Nephron progenitor cell (in vitro differentiated cells): Measurements from ENCODE around the gene LRRC27.
"Not testable (repeated sequence)": the region's sequence is repeated elsewhere in the genome, so short reads cannot be mapped to it uniquely, and the experiment has no call there.

Source experiments
- DNase-seq: peaks from one replicate; pipeline ENCODE4 v3.0.0; 2021
- H3K27ac Mint-ChIP-seq: 2 replicates; pipeline ENCODE4 v1.8.0; 2021; ENCODE audit warnings: mild to moderate bottlenecking, moderate library complexity, mixed read lengths
- H3K27me3 Mint-ChIP-seq: 2 replicates; pipeline ENCODE4 v1.8.0; 2021; ENCODE audit warnings: mild to moderate bottlenecking, low read depth, mixed read lengths; ENCODE audit not compliant: poor library complexity
- H3K36me3 Mint-ChIP-seq: 2 replicates; pipeline ENCODE4 v1.8.0; 2021; ENCODE audit warnings: low read depth, mixed read lengths
- H3K4me1 Mint-ChIP-seq: 2 replicates; pipeline ENCODE4 v1.8.0; 2021; ENCODE audit warnings: mixed read lengths
- H3K4me3 Mint-ChIP-seq: 2 replicates; pipeline ENCODE4 v1.8.0; 2021; ENCODE audit warnings: mild to moderate bottlenecking, moderate library complexity, mixed read lengths
- H3K9me3 Mint-ChIP-seq: 2 replicates; pipeline ENCODE4 v1.8.0; 2021; ENCODE audit warnings: mild to moderate bottlenecking, moderate library complexity, mixed read lengths
- TF ChIP-seq, protein P1 (sequence below): fragments of 200-600 bp; sonication (generic); IDR thresholded peaks from 2 replicates; pipeline ENCODE4 v1.5.0; 2021; ENCODE audit warnings: antibody characterized with exemption

Gene LRRC27

DNA sequence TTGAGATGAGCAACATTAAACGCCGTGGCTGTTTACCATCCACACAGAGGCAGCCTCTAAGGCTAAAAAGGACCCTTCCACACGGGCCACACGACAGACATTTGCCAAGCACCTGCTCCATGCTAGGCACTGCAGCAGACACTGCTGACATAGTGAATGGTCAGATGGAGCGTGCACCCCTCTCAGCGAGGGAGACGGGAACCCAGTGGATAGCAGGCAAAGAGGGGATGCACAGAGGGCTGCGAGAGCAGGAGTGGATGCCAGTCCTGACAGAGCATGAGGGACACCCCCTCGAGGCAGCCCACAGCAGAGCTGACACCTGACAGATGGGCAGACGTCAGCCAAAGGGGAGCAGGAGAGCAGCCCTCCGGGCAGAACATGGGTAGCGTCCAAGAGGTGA is 18.7 kb upstream of the LRRC27 start:
- H3K27me3 Mint-ChIP-seq: peaks cover 58% of the 10 kb centered on the region
- H3K9me3 Mint-ChIP-seq: peaks cover 23% of the 10 kb centered on the region
- TF ChIP-seq, protein P1, sequence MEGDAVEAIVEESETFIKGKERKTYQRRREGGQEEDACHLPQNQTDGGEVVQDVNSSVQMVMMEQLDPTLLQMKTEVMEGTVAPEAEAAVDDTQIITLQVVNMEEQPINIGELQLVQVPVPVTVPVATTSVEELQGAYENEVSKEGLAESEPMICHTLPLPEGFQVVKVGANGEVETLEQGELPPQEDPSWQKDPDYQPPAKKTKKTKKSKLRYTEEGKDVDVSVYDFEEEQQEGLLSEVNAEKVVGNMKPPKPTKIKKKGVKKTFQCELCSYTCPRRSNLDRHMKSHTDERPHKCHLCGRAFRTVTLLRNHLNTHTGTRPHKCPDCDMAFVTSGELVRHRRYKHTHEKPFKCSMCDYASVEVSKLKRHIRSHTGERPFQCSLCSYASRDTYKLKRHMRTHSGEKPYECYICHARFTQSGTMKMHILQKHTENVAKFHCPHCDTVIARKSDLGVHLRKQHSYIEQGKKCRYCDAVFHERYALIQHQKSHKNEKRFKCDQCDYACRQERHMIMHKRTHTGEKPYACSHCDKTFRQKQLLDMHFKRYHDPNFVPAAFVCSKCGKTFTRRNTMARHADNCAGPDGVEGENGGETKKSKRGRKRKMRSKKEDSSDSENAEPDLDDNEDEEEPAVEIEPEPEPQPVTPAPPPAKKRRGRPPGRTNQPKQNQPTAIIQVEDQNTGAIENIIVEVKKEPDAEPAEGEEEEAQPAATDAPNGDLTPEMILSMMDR: no peak
- H3K4me1 Mint-ChIP-seq: peaks cover 18% of the 10 kb centered on the region
- no peak overlapping the region for H3K27ac Mint-ChIP-seq
- DNase-seq: no peak
- no peak overlapping the region for H3K4me3 Mint-ChIP-seq
- H3K36me3 Mint-ChIP-seq: peaks cover 5% of the 10 kb centered on the region

DNA sequence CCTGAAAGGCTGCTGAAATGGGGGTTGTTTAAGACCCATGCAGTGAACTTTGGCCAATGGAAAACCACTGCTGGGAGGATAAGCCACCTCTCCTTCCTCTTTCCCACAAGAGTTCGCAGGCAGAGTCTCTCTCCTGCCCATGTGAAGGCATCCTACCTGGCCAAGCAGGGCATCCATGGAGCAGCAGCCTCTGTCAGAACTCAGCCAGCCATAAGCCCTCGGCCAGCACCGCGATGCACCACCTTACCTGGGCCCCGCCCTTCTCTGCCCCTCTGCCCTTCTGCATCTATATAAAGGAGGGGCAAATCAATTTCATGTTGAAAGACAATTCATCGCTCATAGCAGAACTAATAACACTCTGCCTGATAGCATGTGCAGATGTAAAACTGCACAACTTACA is 18.1 kb upstream of the LRRC27 start:
- Mint-ChIP-seq H3K4me3 (no peak overlapping the region), H3K9me3 (peaks cover 23% of the 10 kb centered on the region), H3K27ac (no peak overlapping the region), H3K4me1 (peaks cover 17% of the 10 kb centered on the region), H3K36me3 (peaks cover 5% of the 10 kb centered on the region), H3K27me3 (peaks cover 57% of the 10 kb centered on the region)
- DNase-seq: no peak
- TF ChIP-seq, protein P1: no peak

DNA sequence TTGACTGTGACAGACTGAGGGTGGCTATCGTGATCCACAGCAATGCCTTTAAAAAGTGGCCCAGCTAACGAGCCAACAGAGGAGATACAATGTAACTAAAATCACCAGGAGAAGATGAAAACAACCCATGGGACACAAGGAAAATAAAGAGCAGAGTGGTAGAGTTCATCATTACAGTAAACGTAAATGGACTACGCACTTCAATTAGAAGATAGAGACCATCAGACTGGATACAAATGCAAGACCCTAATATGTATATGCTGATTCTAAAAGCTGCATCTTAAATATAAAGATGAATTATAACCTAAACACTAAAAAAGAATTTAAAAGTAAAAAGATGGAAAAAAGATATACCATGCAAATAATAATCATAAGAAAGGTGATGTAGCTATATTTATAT is 17.7 kb upstream of the LRRC27 start:
- Mint-ChIP-seq H3K4me1 (peaks cover 12% of the 10 kb centered on the region), H3K36me3 (peaks cover 5% of the 10 kb centered on the region), H3K27ac (no peak overlapping the region), H3K4me3 (no peak overlapping the region), H3K27me3 (peaks cover 52% of the 10 kb centered on the region), H3K9me3 (peaks cover 23% of the 10 kb centered on the region)
- TF ChIP-seq, protein P1: no peak
- DNase-seq: no peak

DNA sequence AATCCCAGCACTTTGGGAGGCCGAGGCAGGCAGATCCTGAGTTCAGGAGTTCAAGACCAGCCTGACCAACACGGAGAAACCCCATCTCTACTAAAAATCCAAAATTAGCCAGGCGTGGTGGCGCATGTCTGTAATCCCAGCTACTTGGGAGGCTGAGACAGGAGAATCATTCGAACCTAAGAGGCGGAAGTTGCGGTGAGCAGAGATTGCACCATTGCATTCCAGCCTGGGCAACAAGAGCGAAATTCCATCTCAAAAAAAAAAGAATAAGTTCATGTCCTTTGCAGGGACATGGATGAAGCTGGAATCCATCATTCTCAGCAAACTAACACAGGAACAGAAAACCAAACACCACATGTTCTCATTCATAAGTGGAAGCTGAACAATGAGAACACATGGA is 17.1 kb upstream of the LRRC27 start:
- peaks cover 23% of the 10 kb centered on the region for H3K9me3 Mint-ChIP-seq
- H3K4me3 Mint-ChIP-seq: not testable (repeated sequence)

DNA sequence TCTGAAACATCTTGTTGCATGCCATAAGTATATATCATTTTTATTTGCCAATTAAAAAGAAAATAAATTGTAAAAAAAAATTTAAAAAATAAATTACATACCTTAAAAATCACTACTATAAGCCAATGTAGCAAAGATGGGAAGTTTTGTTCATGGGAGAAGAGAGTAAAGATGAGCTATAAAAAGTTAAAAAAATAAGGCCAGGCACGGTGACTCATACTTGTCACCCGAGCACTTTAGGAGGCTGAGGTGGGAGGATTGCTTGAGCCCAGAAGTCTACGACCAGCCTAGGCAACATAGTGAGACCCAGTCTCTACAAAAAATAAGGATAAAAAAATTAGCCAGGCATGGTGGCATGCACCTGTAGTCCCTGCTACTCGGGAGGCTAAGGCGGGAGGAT is 15.9 kb upstream of the LRRC27 start:
- Mint-ChIP-seq H3K27ac (no peak overlapping the region), H3K4me1 (peaks cover 14% of the 10 kb centered on the region), H3K36me3 (peaks cover 5% of the 10 kb centered on the region), H3K9me3 (peaks cover 23% of the 10 kb centered on the region), H3K4me3 (no peak overlapping the region), H3K27me3 (peaks cover 37% of the 10 kb centered on the region)
- TF ChIP-seq, protein P1: no peak
- DNase-seq: no peak

More for the DNA sequence above, 17.1 kb upstream of the LRRC27 start:
- H3K27me3 Mint-ChIP-seq: peaks cover 50% of the 10 kb centered on the region
- DNase-seq, H3K36me3 Mint-ChIP-seq, H3K27ac Mint-ChIP-seq, H3K4me1 Mint-ChIP-seq: not testable (repeated sequence)

DNA sequence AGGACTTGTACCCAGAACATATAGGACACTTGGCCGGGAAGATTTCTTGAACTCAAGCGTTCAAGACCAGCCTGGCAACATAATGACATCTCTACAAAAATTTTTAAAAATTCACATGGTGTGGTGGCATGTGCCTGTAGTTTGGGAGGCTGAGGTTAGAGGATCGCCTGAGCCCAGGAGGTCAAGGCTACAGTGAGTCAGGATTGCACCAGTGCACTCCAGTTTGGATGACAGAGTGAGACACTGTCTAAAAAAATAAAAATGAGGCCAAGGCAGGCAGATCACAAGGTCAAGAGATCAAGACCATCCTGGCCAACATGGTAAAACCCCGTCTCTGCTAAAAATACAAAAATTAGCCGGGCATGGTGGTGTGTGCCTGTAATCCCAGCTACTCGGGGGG is 14.5 kb upstream of the LRRC27 start:
- H3K27me3 Mint-ChIP-seq: peaks cover 24% of the 10 kb centered on the region
- not testable (repeated sequence) for DNase-seq, H3K27ac Mint-ChIP-seq, H3K4me1 Mint-ChIP-seq, H3K36me3 Mint-ChIP-seq, H3K4me3 Mint-ChIP-seq
- H3K9me3 Mint-ChIP-seq: peaks cover 23% of the 10 kb centered on the region

DNA sequence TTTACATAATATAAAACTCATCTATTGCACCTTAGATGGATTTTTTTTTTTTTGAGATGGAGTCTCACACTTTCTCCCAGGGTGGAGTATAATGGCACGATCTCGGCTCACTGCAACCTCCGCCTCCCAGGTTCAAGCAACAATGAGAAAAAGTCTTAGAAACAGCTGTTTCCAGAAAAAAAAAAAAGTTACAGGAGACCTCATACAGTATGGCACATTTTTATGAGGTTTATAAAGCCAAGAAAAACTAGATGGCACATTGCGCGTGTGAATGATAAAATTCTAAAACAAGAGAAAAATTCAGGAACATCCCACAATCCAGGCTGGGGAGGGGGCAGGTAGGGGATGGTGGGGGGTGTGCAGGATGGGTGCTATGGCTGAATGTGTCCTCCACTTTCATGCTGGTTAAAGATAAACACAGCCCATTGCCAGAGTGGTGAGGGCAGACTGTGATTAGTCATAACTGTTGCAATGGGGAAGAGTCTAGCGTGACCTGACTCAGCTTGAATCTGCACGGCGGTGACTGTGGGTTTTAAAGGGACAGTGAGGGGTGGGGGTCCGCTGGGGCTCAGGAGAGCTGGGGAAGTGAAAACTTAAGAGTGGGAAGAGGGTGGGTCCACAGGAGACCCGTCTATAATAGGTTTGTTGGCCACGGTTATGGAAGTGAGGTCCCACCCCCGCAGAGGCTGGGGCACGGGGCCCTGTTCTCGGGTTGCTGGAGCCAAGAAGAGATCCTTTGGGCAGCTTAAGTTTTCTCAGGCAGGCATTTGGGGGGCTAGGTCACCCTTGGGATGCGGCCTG is 11.9 kb upstream of the LRRC27 start:
- no peak overlapping the region for H3K4me3 Mint-ChIP-seq
- DNase-seq: no peak
- H3K27ac Mint-ChIP-seq: peak overlapping the region; percentile 52
- H3K9me3 Mint-ChIP-seq: peaks cover 12% of the 10 kb centered on the region
- H3K27me3 Mint-ChIP-seq: peaks cover 10% of the 10 kb centered on the region
- TF ChIP-seq, protein P1: no peak
- peaks cover 7% of the 10 kb centered on the region for H3K4me1 Mint-ChIP-seq
- peaks cover 21% of the 10 kb centered on the region for H3K36me3 Mint-ChIP-seq
